Parathyroid adenoma (tissue), 2 donors: ENCODE results near the gene MYEF2.

Source experiments
- H2AFZ ChIP-seq: fragments of 300-600 bp; sonication (generic); one replicate; pipeline ENCODE4 v1.7.0; 2017; ENCODE audit warnings: antibody characterized with exemption, mild to moderate bottlenecking
- H3K27ac ChIP-seq: fragments of 300-600 bp; sonication (generic); one replicate; pipeline ENCODE4 v1.7.0; 2017
- H3K27me3 ChIP-seq: fragments of 300-600 bp; sonication (generic); one replicate; pipeline ENCODE4 v1.7.0; 2017; ENCODE audit warnings: low read length; ENCODE audit not compliant: control insufficient read depth, insufficient read depth
- H3K36me3 ChIP-seq: fragments of 300-600 bp; sonication (generic); one replicate; pipeline ENCODE4 v1.7.0; 2017; ENCODE audit warnings: low read length; ENCODE audit not compliant: control insufficient read depth, insufficient read depth
- H3K4me1 ChIP-seq: fragments of 300-600 bp; sonication (generic); one replicate; pipeline ENCODE4 v1.7.0; 2017; ENCODE audit warnings: control low read depth
- H3K4me2 ChIP-seq: fragments of 300-600 bp; sonication (generic); one replicate; pipeline ENCODE4 v1.7.0; 2017; ENCODE audit warnings: low read length
- H3K4me3 ChIP-seq: fragments of 300-600 bp; sonication (generic); one replicate; pipeline ENCODE4 v1.7.0; 2017; ENCODE audit warnings: low read depth, low read length
- H3K79me2 ChIP-seq: fragments of 300-600 bp; sonication (generic); one replicate; pipeline ENCODE4 v1.7.0; 2017; ENCODE audit warnings: control low read depth
- H3K9ac ChIP-seq: fragments of 300-600 bp; sonication (generic); one replicate; pipeline ENCODE4 v1.7.0; 2017; ENCODE audit warnings: mild to moderate bottlenecking
- H3K9me3 ChIP-seq: fragments of 300-600 bp; sonication (generic); one replicate; pipeline ENCODE4 v1.7.0; 2017; ENCODE audit warnings: low read length; ENCODE audit not compliant: control insufficient read depth
- CTCF ChIP-seq: fragments of 300-600 bp; sonication (generic); IDR thresholded peaks from one replicate; pipeline ENCODE4 v1.7.0; 2017; ENCODE audit warnings: antibody characterized with exemption, mild to moderate bottlenecking
- donor health status: primary hyperparathyroidism.

MYEF2 gene

DNA sequence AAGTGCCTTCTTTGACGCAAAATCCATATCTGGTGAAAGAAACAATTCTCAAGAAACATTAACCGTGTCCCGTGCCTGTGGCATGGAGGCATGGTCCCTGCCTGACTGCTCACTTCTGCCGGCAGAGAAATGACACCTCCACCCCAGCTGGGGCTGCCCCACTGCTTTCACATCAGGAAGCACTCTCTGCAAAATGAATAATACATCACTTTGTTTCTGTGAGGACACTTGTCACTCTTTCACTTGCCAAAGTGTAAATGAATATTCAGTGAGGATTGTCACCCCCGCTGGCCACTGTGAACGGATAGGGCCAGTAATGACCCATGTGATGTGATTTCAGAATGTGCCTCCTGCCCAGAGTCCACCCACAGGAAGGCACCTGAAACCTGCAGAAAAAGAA is 88.4 kb downstream of the MYEF2 start:
- H3K4me2 ChIP-seq, result no peak overlapping the region
- no peak for TF ChIP-seq CTCF
- H3K27ac ChIP-seq, result no peak overlapping the region

GRCh38 chr15:48087844-48088243 is 90.3 kb downstream of the MYEF2 start:
- H2AFZ ChIP-seq, result no peak overlapping the region
- H3K36me3 ChIP-seq, result no peaks in the 10 kb centered on the region
- no peak overlapping the region for H3K9ac ChIP-seq
- H3K27me3 ChIP-seq, result no peaks in the 10 kb centered on the region
- no peak overlapping the region for H3K4me2 ChIP-seq
- no peaks in the 10 kb centered on the region for H3K4me1 ChIP-seq
- no peak for TF ChIP-seq CTCF
- H3K27ac ChIP-seq, result no peak overlapping the region
- no peaks in the 10 kb centered on the region for H3K9me3 ChIP-seq
- H3K79me2 ChIP-seq, result no peaks in the 10 kb centered on the region
- H3K4me3 ChIP-seq, result no peak overlapping the region

More for the DNA sequence above, 88.4 kb downstream of the MYEF2 start:
- H3K4me1 ChIP-seq, result no peaks in the 10 kb centered on the region
- no peaks in the 10 kb centered on the region for H3K79me2 ChIP-seq
- H3K9me3 ChIP-seq, result no peaks in the 10 kb centered on the region
- no peaks in the 10 kb centered on the region for H3K36me3 ChIP-seq
- no peak overlapping the region for H2AFZ ChIP-seq
- no peak overlapping the region for H3K4me3 ChIP-seq
- no peak overlapping the region for H3K9ac ChIP-seq
- no peaks in the 10 kb centered on the region for H3K27me3 ChIP-seq

GRCh38 chr15:48086576-48086975 is 91.5 kb downstream of the MYEF2 start:
- no peak for TF ChIP-seq CTCF
- H3K4me3 ChIP-seq, result no peak overlapping the region

DNA sequence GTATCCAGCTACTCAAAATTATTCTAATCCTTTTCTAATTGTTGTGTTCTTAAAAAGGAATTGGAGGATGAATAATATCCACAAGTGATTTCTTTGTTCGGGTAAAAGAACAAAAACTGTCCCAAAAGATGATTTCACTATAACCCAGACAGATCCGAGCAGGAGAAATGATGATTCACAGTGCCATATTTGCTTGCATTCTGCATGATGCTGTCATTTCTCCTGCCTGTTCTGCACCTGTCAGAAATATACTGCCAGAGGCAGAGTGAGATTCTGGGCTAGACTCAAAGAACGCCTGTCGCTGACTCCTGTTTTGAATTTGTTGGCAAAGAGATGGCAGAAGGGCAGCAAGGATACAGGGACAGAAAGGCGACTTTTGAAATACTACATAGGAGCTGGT is 92.0 kb downstream of the MYEF2 start:
- Histone ChIP-seq H3K79me2 (no peaks in the 10 kb centered on the region), H3K9me3 (no peaks in the 10 kb centered on the region), H3K4me1 (no peaks in the 10 kb centered on the region), H3K27ac (no peak overlapping the region), H3K9ac (no peak overlapping the region), H3K36me3 (no peaks in the 10 kb centered on the region), H3K4me3 (no peak overlapping the region), H2AFZ (no peak overlapping the region), H3K4me2 (no peak overlapping the region), H3K27me3 (no peaks in the 10 kb centered on the region)
- TF ChIP-seq CTCF, result no peak

More at GRCh38 chr15:48086576-48086975, 91.5 kb downstream of the MYEF2 start:
- Histone ChIP-seq H3K9me3 (no peaks in the 10 kb centered on the region), H3K4me2 (no peak overlapping the region), H3K27ac (no peak overlapping the region), H3K27me3 (no peaks in the 10 kb centered on the region), H3K79me2 (no peaks in the 10 kb centered on the region), H3K9ac (no peak overlapping the region), H3K4me1 (no peaks in the 10 kb centered on the region), H2AFZ (no peak overlapping the region), H3K36me3 (no peaks in the 10 kb centered on the region)

DNA sequence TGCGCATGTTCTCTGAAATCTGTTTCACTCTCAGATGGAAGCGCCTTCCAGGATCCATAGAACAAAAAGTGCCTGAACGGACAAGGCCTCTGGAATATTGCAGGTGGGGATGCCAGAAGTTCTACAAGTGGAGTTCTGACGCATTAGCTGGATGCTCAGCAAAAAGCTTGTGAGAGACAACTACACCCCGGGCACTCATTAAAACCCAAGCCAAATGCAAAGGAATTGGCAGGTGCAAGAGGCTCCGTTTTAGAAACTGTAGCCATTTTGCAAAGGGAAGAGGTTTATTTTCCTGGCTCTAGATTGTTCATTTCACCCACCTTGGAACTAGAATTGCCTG is 92.5 kb downstream of the MYEF2 start:
- no peak overlapping the region for H3K4me3 ChIP-seq
- no peaks in the 10 kb centered on the region for H3K4me1 ChIP-seq
- no peaks in the 10 kb centered on the region for H3K36me3 ChIP-seq
- H3K9me3 ChIP-seq, result no peaks in the 10 kb centered on the region
- TF ChIP-seq CTCF, result no peak
- H3K27ac ChIP-seq, result no peak overlapping the region
- no peaks in the 10 kb centered on the region for H3K79me2 ChIP-seq
- H3K9ac ChIP-seq, result no peak overlapping the region
- no peaks in the 10 kb centered on the region for H3K27me3 ChIP-seq
- no peak overlapping the region for H3K4me2 ChIP-seq
- no peak overlapping the region for H2AFZ ChIP-seq
